Omental fat pad (tissue), 4 donors: ENCODE results near the gene MTOR. TPM values are rescaled to one million over a fixed set of nuclear protein-coding genes. Genes with fewer than 3 reads are reported as not detected.
"Not testable (repeated sequence)": the region's sequence is repeated elsewhere in the genome, so short reads cannot be mapped to it uniquely, and the experiment has no call there.

ENCODE experiments used
- ATAC-seq: fragments of 150-250 bp; one replicate; pipeline ENCODE4 v1.9.1; 2016; ENCODE audit warnings: mild to moderate bottlenecking, moderate library complexity; ENCODE audit not compliant: low FRiP score
- DNase-seq: peaks from one replicate; pipeline ENCODE4 v3.0.0-alpha.2; 2019; ENCODE audit warnings: low spot score
- total RNA-seq, 4 donors: library from RNA; depleted of rRNA; stranded (reverse); fragments of >200 nt; gene quantifications; one replicate each; pipeline ENCODE4 v1.1.0, GENCODE V29; 2016
- TF ChIP-seq, protein P1 (sequence below), 3 donors: fragments of 450-650 bp; IDR thresholded peaks; one replicate each; pipeline ENCODE4 v1.5.1; 2016 to 2017; ENCODE audit warnings: antibody characterized with exemption in 3 of 3, mild to moderate bottlenecking in 3 of 3, moderate library complexity in 2 of 3

The MTOR gene
- total RNA-seq, 4 donors from 2014 or later = 38.0 to 48.2 (median 43.6) TPM

GRCh38 chr1:11071463-11072215 is 190.7 kb downstream of the MTOR start:
- no peak for DNase-seq
- ATAC-seq = no peak
- TF ChIP-seq, protein P1, sequence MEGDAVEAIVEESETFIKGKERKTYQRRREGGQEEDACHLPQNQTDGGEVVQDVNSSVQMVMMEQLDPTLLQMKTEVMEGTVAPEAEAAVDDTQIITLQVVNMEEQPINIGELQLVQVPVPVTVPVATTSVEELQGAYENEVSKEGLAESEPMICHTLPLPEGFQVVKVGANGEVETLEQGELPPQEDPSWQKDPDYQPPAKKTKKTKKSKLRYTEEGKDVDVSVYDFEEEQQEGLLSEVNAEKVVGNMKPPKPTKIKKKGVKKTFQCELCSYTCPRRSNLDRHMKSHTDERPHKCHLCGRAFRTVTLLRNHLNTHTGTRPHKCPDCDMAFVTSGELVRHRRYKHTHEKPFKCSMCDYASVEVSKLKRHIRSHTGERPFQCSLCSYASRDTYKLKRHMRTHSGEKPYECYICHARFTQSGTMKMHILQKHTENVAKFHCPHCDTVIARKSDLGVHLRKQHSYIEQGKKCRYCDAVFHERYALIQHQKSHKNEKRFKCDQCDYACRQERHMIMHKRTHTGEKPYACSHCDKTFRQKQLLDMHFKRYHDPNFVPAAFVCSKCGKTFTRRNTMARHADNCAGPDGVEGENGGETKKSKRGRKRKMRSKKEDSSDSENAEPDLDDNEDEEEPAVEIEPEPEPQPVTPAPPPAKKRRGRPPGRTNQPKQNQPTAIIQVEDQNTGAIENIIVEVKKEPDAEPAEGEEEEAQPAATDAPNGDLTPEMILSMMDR (IDR thresholded peaks at IDR 0.05) = no peak

DNA sequence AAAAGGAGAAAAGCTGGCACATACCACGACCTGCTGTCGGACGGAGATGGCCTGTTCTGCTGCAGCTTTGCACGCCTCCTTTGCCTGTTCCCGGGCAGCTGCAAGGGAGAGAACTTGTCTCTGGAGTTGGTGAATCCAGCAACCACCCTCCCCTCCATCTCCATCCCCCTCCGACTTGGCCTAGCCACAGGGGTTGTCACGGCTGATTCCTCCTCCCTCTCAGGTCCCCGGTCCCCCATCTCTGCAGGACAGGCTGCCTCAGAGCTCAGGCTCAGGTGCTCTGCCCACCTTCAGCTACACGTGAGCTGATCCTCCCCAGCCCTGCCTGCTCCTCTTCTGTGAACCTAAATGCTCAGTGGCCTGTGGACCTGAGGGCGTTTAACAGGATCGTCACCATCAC is 191.5 kb downstream of the MTOR start:
- TF ChIP-seq, protein P1 (IDR thresholded peaks at IDR 0.05) = no peak
- DNase-seq (no peak), ATAC-seq (no peak)

DNA sequence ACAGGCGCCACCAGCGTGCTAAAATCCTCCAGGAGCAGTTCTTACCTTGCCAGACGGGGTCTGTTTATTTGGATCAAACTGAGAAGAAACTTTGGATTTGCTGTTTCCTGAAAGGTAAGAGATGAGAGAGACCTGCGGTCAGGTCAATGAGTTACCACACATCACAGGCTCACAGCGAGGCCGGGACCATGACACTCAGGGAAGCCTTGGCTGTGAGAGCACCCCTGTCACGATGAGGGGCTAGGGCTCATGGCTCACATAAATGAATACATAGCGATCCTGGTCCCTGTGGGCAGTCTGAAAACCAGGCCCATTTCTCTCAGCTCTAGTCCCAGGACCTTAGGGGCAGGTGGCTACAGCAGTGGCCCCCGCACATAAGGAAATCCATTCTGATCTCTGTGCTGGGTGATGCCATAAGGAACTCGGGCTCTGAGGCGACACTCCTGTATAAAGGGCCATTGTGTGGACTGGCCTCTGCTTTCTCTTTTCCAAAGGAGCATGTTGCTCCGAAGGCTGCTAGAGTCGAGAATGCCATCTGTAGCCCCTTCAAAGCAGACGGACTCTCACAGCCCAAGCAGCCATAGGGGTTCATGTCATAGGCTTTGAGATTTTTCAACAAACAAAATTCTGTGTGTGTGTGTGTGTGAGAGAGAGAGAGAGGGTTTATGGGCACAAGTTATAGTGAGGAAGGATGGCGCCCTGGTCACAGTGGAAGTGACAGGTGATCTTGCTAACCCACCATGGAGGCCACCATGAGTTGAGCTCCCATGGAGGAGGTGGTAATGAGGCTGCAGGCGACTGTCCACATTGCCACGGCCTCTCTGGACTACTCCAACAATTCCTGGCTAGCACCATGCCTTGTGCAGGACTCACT is 193.5 kb downstream of the MTOR start:
- DNase-seq = no peak
- ATAC-seq = no peak

DNA sequence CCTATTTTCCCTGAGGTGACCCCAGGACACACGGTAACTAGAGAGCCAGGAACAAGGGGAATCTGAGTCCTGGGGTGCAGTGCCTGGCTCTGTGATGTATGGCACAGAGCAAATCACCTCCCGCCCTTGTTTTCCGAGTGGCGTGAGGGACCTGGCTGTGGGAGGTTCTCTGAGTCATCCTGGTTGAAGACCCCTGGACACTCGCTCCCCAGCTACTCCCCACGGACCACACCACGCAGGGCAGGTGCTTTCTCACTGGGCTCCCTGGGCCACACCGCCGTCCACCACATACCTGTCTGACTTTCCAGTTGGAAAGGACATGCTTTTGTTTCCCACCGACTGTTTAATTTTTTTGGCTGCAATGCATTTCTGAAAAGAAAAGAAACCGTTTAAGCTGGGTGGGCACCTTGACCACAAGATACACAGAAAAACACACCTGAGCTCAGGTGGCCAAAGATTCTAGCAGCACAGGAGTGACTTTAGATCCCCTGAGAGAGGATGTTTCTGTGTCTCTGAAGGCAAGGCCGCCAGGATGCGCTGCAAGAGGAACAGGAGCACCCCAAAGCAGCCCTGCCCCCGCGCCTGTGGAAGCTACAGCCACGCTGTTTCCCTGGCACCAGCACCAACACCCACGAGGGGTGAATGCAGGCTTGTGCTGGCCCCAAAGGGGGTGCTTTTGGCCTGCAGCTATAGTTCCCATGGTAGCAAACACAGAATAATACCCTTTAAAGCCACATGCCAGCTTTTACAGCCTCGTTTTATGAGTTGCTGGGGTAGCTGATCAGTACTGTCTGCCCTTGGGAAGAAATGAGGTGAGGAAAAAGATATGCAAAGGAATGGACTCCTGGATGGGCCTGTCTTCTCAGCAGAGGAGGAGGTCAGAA is 194.4 kb downstream of the MTOR start:
- ATAC-seq = no peak
- TF ChIP-seq, protein P1 (IDR thresholded peaks at IDR 0.05) = no peak
- DNase-seq = no peak

More for the DNA sequence above, 193.5 kb downstream of the MTOR start:
- TF ChIP-seq, protein P1 (IDR thresholded peaks at IDR 0.05) = no peak

GRCh38 chr1:11065796-11066195 is 196.6 kb downstream of the MTOR start:
- ATAC-seq = no peak
- no peak for DNase-seq
- TF ChIP-seq, protein P1 (IDR thresholded peaks at IDR 0.05) = no peak

GRCh38 chr1:11064942-11065341 is 197.4 kb downstream of the MTOR start:
- no peak for DNase-seq
- no peak for ATAC-seq
- TF ChIP-seq, protein P1 (IDR thresholded peaks at IDR 0.05) = no peak

GRCh38 chr1:11063937-11064537 is 198.3 kb downstream of the MTOR start:
- ATAC-seq, DNase-seq: not testable (repeated sequence)
